GM19438 (cell line): Measurements from ENCODE around the gene PRR15L.

ENCODE experiments used
- ATAC-seq: cut with Tn5 transposase; IDR thresholded peaks from one replicate; pipeline ENCODE4 v1.9.1; 2021; ENCODE audit warnings: low read depth; ENCODE audit not compliant: unreplicated experiment

The PRR15L gene

DNA sequence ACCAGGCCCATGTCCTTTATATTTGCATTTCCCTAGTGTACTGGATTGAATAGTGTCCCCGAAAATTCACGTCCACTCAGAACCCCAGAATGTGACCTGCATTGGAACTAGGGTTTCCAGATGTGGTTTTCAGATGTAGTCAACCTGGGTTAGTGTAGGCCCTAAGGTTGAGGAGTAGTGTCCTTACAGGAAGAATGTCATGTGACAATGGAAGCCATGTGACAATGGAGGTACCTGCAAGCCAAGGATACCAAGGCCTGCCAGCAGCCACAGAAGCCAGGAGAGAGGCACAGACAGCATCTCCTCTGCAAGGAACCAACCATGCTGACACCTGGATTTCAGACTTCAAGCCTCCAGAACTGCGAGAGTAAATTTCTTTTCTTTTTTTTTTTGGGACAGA is 5.2 kb upstream of the PRR15L start:
- no peak for ATAC-seq

DNA sequence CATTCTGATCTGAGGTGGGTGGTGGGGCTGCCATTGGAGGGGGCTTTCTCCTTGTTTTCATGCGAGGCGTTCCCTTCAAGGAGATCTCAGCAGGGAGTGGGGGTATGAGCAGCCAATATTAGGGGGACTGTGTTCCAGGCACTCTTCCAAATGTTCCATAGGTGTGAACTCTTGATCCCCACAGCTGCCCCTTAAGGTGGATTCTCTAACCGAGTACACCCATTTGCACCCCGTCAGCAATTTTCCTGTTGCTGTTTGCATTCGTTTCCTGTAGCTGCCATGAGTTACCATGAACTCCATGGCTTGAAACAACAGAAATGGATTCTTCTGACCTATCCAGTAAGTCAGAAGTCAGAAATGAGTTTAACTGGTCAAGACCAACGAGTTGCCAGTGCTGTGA is 3.7 kb upstream of the PRR15L start:
- no peak for ATAC-seq

DNA sequence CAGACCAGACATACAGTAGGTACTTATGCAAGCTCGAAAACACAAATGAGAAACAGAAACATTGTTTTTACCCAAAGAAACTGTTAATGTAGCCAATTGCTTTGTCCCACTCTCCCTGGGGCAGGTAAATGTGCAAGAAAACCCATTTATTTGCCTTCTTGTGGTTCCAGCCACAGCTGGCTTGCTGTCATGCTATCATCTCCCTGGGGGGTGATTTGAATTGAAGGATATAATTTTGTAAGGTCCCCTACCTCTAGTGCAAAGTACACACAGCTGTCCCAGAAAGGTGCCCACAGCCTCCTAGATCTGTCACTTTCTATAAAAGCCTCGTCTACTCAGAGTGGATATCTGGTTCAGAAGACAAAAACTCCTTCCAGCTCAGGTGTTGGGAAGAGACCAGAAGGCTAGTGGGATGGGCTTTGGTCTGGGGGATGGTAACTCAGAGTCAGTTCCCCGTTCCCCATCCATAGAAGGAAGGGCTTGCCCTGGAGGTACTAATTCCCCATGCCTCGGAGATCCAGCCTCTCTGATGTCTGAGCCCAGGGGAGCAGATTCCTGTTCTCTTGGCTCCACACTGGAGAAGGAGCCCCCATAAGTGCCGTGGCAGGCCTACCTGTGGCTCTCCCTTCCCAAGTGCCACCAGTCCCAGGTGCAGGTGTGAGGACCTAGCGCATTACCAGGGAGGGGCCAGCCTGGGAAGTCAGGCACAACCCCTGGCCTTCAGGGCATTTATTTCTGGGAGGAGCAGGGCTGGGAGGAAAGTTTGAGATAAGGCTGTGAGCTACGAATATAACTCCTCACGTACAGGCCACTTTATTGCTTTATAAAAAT is 2.4 kb upstream of the PRR15L start:
- no peak for ATAC-seq

DNA sequence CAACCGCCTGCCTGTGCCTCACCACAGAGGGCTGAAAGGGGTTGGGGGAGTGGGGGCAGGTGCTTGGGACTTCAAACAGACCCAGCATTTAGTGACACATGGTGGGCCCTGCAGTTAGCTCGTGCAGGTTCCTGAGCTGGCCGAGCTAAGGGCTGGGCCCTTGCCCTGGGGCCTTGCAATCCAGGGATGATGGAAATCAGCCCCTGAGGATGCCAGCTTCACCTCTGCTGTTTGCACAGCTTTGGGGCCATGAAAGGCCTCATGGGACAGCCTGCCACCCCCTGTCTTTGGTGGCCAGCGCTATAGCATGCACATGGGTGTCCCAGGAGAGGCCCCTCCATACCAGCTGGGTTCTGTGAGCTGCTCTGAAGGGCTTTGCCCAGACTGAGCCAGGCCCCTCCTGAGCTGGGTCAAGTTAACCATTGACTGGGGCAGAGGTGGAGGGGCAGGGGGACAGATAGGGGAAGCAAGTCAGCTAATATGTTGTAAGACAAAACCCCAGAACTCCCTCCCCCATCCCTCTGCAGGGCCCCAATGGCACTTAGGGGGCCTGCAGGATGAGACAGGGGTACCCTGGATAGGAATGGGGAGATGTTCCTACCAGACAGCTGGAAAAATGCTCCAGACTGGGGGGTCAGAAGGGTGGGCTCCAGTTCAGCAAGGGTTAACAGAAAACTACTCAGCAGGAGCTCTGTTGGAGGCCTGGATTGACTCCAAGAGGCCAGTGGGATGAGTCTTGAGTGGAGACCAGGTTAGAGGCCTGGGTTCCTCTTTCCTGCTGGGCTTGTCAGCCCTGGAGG is 692 bp downstream of the PRR15L start:
- ATAC-seq, result no peak

DNA sequence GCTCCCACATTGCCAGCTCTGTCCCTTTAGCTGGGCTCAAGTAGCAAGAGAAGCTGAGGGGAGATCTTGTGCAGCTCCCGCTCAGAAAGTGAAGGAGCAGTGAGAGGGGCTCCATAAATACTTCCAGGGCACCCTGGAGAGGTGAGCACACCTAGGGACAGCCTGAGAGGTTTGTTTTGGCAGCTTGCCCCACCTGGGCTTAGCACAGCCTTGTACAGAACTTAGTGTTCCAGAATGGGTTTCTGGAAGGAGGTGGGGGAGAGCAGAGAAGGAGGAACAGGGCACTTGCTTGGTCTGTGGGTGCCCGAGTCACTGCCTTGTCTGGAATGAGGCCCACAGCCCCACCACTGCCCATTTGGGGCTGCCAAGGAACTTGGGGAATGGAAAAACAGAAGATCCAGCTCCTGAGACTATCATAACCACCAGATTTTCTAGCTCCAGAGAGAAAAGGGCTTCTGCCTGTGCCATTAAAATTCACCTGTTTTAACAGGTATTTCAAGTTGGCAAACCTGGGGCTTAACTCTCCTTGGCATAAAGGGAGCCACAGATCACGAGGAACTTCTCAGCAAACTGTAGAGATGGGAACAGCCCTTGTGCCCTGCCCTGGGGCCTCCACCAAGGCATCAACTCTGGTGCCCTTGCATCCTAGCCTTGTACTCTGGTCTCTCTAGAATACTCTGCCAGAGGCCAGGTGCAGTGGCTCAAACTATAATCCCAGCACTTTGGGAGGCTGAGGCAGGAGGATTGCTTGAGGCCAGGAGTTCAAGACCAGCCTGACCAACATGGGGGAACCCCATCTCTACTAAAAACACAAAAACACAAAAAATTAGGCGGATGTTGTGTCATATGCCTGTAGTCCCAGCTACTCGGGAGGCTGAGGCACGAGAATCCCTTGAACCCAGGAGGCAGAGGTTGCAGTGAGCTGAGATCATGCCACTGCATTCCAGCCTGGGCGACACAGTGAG is 1.9 kb downstream of the PRR15L start:
- no peak for ATAC-seq

DNA sequence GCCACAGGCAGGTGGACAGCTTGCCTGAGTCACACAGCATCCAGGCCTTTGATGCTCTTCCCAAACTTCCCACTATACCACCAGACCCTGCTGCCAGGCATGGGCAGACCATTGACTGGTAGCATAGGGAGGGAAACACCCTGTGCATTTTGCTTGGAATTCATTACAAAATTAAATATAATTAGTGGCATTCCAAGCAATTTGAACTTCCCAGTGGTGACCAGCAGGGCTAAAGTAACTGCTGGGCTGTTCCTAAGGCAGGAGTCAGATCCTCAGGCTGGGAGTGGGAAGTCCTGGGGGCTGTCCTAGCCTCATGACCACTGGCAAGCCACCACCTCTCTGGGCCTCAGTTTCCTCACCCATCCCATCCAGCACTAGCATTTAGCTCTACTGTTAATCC is 3.8 kb downstream of the PRR15L start:
- no peak for ATAC-seq

DNA sequence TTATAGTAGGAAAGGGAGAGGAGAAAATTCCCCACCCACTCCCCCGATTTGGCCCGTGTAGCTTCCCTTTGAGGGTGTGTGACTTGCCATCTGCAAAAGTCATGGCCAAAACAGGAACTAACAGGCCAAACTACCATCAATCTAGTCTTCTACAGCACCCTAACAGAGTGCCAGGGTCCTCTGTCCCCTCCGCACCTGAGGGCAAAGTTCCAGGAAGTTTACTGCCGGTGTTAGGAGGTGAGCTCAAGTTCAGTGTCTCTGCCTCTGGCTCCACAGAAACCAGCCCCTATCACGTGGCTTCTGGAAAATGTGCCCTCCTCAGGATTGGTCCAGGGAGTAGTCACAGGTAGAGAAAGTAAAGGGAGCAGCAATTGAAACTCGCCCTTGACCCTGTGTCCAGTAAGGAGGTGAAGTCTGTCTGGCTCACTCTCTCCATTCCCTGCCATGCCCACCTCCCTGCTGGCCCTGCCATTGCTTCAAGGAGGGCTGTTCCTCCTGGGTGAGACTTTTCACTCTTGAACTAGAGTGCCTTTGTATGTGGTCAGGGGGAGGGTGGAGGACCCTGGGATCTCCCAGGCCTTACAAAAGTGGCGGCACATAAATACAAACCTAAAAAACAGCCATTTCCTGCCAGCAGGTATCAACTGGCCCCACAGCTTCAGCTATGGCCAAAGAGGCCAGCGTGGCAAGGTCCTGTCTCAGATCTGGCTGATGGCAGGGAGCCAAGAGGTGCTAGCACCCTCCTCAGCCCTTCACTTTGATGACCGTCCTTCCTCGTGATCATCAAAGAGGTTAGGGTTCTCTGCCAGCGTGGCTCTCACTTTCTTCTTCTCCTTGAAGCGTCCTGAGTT is 5.3 kb downstream of the PRR15L start:
- ATAC-seq, result no peak

DNA sequence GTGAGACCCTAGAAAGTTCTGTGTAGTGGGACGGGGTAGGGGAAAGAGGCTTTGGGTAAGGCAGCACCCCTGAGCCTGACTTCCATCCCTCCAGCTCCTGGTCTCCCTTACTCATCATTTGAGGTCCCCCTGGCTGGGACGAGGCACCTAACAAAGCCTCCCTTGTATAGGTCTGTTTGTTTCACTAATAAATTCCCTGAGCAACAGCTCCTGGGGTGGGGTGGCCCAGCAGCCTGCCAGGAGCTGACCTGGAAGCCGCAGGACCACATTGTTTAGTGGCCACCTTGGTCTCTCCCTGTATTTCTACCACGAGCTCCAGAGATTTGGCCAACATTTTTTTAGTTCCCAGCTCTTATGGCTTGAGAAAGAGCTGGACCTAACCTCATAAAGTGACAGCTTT is 7.2 kb downstream of the PRR15L start:
- no peak for ATAC-seq

DNA sequence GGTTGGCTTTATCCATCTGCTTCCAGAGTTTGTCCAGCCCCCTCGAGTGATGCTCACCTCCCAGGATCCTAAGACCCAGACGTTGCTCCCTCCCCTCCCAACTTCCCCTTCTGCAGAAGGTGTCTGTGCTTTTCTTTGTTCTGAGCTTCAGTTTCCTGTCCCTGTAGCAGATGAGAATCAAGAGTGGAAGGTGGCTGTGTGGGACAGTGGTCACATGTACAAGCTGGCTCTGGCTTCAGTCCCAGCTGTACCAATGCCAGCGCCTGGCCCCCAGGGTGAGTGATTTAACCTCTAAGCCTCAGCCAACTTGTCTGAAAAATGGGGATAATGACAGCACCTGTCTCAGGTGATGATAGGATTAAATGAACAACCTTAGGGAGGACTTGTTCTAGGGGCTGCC is 7.7 kb downstream of the PRR15L start:
- ATAC-seq, result no peak

DNA sequence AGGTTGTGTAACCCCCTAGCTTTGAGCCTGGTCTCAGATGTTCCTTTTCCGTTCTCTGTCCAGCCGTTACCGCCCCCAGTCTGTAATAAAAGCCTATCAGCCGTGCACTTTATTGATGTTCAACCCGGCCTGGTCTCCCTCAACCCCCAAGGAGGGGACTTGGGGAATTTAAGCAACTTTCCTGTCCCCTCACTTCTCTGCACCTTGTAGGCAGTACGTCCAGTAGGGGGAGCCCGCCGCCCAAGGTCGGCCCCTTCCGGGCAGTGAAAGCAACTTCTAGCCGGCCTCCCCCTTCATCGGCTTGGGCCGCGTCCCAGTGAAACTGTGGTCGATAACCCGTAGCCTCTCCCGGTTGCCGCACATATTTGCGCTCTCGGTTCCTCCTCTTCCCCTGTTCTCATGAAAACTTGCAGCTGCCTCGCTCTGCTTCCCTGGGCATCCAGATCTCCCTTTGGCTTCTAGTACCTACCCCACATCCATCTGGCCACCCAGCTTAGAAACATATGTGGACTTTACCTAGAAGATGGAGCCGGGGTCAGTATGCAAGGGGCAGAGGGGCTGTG is 8.4 kb downstream of the PRR15L start:
- ATAC-seq, result no peak

DNA sequence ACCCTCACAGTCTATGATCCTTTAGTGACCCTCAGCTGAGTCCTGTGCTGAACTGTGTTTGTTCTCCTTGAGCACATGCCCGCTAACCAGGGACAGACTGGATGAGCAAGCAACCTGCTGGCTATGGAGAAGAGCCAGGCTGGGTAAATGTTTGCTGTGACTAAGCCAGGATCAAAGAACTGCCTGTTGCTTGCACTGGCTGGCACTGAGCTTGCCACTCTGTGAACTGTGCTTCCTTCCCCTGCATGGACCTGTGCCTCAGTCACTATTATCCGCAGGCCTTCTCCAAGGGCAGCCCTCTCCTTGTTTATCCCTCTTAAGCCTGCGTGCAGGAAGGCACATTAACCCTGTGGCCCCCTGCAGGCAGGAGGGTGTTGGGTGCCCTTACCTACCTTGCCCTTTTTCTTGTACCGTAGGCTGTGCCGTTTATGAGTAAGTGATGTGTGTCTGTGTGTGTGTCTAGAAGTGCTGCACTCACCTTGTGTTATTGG is 8.9 kb downstream of the PRR15L start:
- no peak for ATAC-seq

DNA sequence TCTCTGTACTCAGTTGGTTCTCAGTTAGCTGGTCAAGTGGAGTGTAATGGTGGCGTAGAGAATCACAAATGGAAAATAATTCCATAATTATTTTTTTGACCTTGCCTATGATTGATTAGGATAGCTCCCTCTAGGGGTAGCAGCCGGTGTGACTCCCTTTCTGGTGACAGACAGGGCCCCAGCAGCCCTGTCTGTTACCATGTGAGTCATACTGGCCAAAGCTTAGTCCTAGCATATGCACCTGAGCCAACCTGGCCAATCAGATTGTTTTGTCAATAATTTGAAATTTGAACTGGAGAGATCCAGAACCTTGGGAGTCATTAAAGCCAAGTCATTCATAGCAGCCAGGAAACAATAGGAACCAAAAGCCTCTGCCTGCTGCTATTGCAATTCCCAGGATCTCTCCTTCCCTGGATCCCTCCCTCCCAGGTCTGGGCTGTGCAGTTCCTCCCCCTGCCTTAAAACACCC is 10.7 kb downstream of the PRR15L start:
- ATAC-seq, result no peak

DNA sequence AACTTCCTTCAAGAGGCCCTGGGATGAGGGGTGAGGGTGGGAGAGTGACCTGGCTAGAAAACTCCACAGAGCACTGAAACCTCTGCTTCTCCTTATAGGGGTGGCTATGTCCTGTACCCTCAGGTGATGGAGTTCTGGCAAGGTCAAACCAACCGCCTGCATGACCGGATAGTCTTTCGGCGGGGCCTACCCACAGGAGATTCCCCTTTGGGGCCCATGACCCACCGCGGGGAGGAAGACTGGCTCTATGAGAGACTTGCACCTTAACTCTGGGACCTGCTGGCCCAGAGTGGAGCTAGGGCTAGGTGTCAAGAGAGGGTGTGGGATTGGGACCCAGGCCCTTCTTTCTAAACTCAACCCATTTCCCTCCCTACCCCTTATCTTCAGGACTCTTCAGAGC is 11.2 kb downstream of the PRR15L start:
- ATAC-seq, result no peak

DNA sequence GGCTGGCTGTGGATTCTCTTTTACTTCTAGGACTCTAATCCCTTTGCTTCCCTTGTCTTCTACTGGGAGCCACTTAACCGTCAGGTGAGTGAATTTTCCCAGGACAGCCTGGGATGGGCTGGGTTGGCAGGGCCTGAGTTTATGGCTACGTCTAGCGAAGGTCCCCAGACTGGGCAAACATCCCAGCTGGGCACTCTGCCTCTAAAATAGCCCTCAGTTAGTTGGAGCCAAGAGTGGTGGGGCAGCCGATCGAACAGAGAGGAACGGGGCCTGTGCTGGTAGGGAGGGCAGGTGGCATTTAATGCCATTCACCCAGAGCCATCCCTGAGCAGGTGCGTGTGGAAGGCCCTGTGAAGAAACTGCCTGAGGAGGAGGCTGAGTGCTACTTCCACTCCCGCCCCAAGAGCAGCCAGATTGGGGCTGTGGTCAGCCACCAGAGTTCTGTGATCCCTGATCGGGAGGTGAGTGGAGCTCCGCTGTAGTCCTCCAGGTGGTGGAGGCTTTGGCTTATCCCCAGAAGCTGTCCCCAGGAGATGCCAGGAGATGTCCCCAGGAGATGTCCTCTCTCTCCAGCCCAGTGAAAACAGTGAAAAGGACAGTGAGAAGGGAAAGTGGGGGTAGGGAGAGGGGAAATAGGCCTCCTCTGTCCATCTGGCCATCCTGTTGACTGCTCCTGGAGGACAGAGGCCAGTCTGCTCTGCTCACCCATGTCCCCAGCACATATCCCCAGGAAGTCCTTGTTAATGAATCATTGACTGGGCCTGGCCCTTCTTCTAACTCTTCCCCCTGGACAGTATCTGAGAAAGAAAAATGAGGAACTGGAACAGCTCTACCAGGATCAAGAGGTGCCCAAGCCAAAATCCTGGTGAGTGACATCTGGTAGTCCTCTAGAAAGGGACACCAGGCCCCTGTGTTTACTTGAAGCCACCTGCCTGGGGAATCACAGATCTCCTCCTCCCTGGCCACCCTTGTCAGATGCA is 11.9 kb downstream of the PRR15L start:
- no peak for ATAC-seq

DNA sequence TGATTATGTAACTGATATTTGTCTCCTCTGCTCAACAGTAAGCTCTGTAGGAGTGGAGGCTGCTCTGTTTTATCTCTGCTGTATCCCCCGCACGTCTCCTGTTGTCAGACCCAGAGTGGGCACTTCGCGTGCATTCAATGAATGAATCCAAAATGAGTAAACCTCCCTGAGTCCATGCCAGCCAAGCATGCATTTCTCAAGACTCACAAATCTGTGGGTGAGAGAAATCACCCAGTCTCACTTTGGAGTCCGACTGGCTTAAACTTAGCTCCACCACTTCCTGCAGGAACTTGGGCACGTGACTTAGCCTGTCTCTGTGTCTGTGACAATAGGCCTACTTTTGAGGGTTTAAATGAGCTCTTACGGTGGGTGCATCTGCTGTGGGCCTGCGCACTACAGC is 12.6 kb downstream of the PRR15L start:
- no peak for ATAC-seq

DNA sequence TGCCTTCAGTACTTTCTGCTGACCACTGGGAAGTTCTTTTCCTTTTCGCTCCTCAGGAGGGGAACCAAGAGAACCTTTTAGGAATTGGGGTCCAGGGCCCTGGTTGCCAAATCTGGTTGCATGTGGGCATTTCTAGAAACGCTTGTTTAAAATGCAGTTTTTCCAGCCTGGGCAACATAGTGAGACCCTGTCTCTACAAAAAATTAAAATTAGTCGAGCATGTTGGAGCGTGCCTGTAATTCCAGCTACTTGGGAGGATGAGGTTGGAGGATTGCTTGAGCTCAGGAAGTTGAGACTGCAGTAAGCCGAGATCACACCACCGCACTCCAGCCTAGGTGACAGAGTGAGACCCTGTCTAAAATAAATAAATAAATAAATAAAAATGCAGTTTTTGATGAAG is 15.1 kb downstream of the PRR15L start:
- no peak for ATAC-seq

DNA sequence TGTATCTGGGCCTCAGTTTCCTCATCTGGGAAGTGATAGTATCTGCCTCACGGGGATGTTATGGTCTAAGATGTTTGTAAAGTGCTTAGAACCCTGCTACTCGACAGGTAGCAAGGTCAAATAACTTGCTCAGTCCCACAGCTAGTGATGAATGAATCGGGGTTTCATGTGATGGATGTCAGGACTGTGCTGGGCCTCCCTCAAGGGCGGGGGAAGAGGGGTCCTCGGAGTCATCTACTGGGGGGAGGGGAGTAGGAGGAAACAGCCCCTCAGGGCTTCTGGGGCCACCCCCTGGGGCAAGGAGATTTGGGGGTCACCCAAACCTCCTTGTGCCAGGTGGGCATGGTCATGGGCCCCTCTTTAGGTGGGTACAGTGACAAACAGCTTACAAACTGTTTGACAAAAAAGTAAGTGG is 15.6 kb downstream of the PRR15L start:
- ATAC-seq, result no peak
